ENCODE data around the gene CADM4. TPM values are rescaled to one million over a fixed set of nuclear protein-coding genes. Genes with fewer than 3 reads are reported as not detected.

Gene CADM4
- total and polyA plus RNA-seq, 5 donors from 2014 or later, result 0.30 TPM; not detected in 4

DNA sequence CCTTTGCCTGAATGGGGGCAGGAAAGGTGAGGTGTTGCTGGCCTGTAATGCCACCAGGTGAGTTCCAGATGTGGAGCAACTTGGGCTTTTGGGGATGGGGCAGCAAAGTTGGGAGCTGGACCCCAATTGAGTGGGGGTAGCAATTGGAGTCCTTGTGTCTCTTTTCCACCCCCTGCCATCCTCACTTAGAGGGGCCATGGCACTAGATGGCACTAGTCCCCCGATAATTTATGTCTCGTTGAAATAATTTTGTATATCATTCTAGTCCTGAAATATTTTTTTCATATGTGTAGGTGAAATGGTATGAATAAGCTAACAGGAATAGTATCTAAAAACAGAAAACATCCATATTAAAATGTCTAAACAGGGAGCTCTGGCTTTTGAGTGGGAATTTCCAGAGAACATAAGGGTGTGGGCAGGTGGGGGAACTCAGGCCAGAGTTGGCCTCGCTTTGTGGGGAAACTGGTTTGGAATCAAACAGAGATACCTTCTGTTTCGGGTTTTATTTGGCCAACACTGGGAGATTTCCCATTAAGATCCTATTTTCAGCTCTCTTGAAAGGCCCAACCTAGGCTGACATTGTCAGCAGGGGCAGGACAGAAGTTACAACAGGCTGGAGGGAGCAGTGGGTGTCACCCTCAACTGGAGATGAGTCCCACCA, 39.9 kb downstream of the CADM4 start:
- Histone ChIP-seq H3K36me3 (ENCODE audit: control insufficient read depth, insufficient read depth, low read length) (peaks cover 29% of the 10 kb centered on the region), H3K27me3 (ENCODE audit: control insufficient read depth, insufficient read depth, low read length) (no peaks in the 10 kb centered on the region), H3K4me1 (ENCODE audit: control insufficient read depth, insufficient read depth, low read length, poor library complexity, severe bottlenecking) (peaks cover 30% of the 10 kb centered on the region), H3K4me3 (ENCODE audit: low read depth, low read length) (no peak overlapping the region), H3K27ac (ENCODE audit: insufficient read depth, low read length, poor library complexity, severe bottlenecking) (no peak overlapping the region), H3K9me3 (ENCODE audit: control insufficient read depth in 2 of 2, low read length in 2 of 2) (no peaks in the 10 kb centered on the region)
- Mint-ChIP-seq H3K27me3 (peaks cover 6% of the 10 kb centered on the region), H3K27ac (peak overlapping the region in 2 of 3 donors; percentile 32 to 38), H3K9me3 (no peaks in the 10 kb centered on the region), H3K4me3 (peak overlapping the region in 2 of 4 donors; percentile 32 to 75), H3K4me1 (peaks cover 7 to 49% (median 29%) of the 10 kb centered on the region in 4 donors), H3K36me3 (peaks cover 10% of the 10 kb centered on the region)
- no peak for ATAC-seq (ENCODE audit: low read depth in 2 of 2)
- DNase-seq, result no peak

DNA sequence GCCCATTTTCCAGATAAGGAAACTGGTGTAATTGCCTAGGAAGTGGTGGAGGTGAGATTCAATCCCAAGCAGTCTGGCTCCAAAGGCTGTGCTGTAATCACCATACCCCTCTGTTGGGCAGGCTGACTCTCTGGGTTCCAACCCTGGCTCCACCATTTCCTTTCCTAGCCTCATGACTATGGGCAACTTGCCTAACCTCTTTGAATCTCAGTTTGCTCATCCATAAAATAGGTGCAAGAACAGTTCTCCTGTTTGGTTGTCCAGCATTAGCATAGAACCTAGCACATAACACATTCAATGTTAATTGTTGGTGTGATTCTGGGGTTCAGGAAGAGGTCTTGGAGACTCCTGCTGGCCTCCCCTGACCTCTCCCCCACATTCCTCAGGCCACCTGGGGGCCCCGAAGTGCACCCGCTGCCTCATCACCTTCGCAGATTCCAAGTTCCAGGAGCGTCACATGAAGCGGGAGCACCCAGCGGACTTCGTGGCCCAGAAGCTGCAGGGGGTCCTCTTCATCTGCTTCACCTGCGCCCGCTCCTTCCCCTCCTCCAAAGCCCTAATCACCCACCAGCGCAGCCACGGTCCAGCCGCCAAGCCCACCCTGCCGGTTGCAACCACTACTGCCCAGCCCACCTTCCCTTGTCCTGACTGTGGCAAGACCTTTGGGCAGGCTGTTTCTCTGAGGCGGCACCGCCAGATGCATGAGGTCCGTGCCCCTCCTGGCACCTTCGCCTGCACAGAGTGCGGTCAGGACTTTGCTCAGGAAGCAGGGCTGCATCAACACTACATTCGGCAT, 41.0 kb downstream of the CADM4 start:
- Mint-ChIP-seq H3K4me1 (peaks cover 7 to 56% (median 31%) of the 10 kb centered on the region in 4 donors), H3K27ac (peak overlapping the region in 2 of 3 donors; percentile 99 to 100), H3K27me3 (peaks cover 6% of the 10 kb centered on the region), H3K36me3 (peaks cover 10% of the 10 kb centered on the region), H3K9me3 (no peaks in the 10 kb centered on the region), H3K4me3 (peak overlapping the region; percentile 51 to 97 (median 94))
- DNase-seq (no peak), ATAC-seq (ENCODE audit: low read depth in 2 of 2) (no peak)
- no peak overlapping the region for H3K4me3 ChIP-seq (ENCODE audit: low read depth, low read length)
- H3K36me3 ChIP-seq (ENCODE audit: control insufficient read depth, insufficient read depth, low read length), result peaks cover 29% of the 10 kb centered on the region
- H3K27ac ChIP-seq (ENCODE audit: insufficient read depth, low read length, poor library complexity, severe bottlenecking), result no peak overlapping the region
- no peaks in the 10 kb centered on the region for H3K27me3 ChIP-seq (ENCODE audit: control insufficient read depth, insufficient read depth, low read length)
- peaks cover 41% of the 10 kb centered on the region for H3K4me1 ChIP-seq (ENCODE audit: control insufficient read depth, insufficient read depth, low read length, poor library complexity, severe bottlenecking)
- no peaks in the 10 kb centered on the region for H3K9me3 ChIP-seq (ENCODE audit: control insufficient read depth in 2 of 2, low read length in 2 of 2)

DNA sequence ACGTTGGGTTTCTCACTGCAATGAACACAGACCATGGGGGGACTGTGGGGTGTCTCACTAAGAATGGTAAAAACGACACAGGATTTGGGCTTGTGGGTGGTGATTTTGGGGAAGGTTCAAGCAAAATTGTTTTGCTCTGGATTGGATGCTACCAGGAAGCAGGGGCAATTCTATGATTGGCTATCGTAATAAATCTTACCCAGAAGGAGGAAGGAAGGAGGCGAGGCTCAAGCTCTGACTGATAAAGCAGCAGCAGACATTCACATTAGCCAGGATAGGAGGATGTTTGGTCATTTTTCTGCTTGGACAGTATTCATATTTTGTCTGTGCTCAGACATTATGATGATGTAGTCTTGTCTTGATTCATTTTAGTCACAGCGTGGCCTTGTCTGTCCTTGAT, 41.8 kb downstream of the CADM4 start:
- H3K4me3 Mint-ChIP-seq, result peak overlapping the region; percentile 94 to 97 (median 96)

DNA sequence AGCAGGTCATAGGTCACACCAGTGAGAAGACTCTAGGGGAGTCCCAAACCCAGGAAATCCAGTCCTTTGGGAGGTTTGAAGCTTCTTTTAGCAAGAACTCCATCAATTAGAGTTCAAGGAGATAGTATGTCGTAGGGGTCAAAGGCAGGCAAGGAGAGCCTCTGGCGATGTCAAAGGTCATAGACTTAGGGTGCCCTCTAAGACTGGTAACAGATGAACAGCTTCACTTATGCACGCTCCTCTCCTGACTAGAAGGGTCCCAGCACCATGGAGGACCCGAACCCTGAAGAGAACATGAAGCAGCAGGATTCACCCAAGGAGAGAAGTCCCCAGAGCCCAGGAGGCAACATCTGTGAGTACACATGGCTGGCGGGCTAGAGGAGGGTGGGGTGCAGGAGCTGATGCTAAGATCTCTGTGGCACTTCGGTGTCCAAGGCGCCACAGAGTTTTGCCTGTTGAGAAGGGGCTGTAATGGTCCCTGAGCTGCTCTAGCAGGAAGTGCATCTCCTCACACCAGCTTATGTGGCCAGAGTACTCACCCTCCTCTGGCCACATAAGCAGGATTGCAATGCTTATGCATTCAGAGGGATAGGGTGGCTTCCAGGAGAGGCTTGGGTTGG, 42.7 kb downstream of the CADM4 start:
- Histone ChIP-seq H3K4me1 (ENCODE audit: control insufficient read depth, insufficient read depth, low read length, poor library complexity, severe bottlenecking) (peaks cover 43% of the 10 kb centered on the region), H3K4me3 (ENCODE audit: low read depth, low read length) (peak overlapping the region; percentile 91), H3K36me3 (ENCODE audit: control insufficient read depth, insufficient read depth, low read length) (peaks cover 31% of the 10 kb centered on the region), H3K27me3 (ENCODE audit: control insufficient read depth, insufficient read depth, low read length) (no peaks in the 10 kb centered on the region), H3K27ac (ENCODE audit: insufficient read depth, low read length, poor library complexity, severe bottlenecking) (peak overlapping the region; percentile 98), H3K9me3 (ENCODE audit: control insufficient read depth in 2 of 2, low read length in 2 of 2) (no peaks in the 10 kb centered on the region)
- H3K27ac Mint-ChIP-seq, result peak overlapping the region; percentile 99 to 100 (median 100)
- peaks cover 7 to 63% (median 34%) of the 10 kb centered on the region in 4 donors for H3K4me1 Mint-ChIP-seq
- ATAC-seq (ENCODE audit: low read depth in 2 of 2) (no peak), DNase-seq (no peak)
- peak overlapping the region; percentile 94 to 97 (median 96) for H3K4me3 Mint-ChIP-seq
- peaks cover 14% of the 10 kb centered on the region for H3K36me3 Mint-ChIP-seq
- peaks cover 0 to 1% (median 0%) of the 10 kb centered on the region in 7 donors for H3K9me3 Mint-ChIP-seq
- H3K27me3 Mint-ChIP-seq, result peaks cover 6% of the 10 kb centered on the region

More for the DNA sequence above, 41.8 kb downstream of the CADM4 start:
- peak overlapping the region; percentile 84 to 100 (median 99) for H3K27ac Mint-ChIP-seq
- H3K36me3 Mint-ChIP-seq, result peaks cover 14% of the 10 kb centered on the region
- peak overlapping the region; percentile 98 for H3K27ac ChIP-seq (ENCODE audit: insufficient read depth, low read length, poor library complexity, severe bottlenecking)
- no peaks in the 10 kb centered on the region for H3K27me3 ChIP-seq (ENCODE audit: control insufficient read depth, insufficient read depth, low read length)
- H3K4me3 ChIP-seq (ENCODE audit: low read depth, low read length), result peak overlapping the region; percentile 91
- no peaks in the 10 kb centered on the region for H3K9me3 Mint-ChIP-seq
- ATAC-seq (ENCODE audit: low read depth in 2 of 2) (no peak), DNase-seq (no peak)
- H3K9me3 ChIP-seq (ENCODE audit: control insufficient read depth in 2 of 2, low read length in 2 of 2), result no peaks in the 10 kb centered on the region
- H3K4me1 ChIP-seq (ENCODE audit: control insufficient read depth, insufficient read depth, low read length, poor library complexity, severe bottlenecking), result peaks cover 43% of the 10 kb centered on the region
- H3K4me1 Mint-ChIP-seq, result peaks cover 7 to 60% (median 34%) of the 10 kb centered on the region in 4 donors
- H3K36me3 ChIP-seq (ENCODE audit: control insufficient read depth, insufficient read depth, low read length), result peaks cover 30% of the 10 kb centered on the region
- H3K27me3 Mint-ChIP-seq, result peaks cover 6% of the 10 kb centered on the region

DNA sequence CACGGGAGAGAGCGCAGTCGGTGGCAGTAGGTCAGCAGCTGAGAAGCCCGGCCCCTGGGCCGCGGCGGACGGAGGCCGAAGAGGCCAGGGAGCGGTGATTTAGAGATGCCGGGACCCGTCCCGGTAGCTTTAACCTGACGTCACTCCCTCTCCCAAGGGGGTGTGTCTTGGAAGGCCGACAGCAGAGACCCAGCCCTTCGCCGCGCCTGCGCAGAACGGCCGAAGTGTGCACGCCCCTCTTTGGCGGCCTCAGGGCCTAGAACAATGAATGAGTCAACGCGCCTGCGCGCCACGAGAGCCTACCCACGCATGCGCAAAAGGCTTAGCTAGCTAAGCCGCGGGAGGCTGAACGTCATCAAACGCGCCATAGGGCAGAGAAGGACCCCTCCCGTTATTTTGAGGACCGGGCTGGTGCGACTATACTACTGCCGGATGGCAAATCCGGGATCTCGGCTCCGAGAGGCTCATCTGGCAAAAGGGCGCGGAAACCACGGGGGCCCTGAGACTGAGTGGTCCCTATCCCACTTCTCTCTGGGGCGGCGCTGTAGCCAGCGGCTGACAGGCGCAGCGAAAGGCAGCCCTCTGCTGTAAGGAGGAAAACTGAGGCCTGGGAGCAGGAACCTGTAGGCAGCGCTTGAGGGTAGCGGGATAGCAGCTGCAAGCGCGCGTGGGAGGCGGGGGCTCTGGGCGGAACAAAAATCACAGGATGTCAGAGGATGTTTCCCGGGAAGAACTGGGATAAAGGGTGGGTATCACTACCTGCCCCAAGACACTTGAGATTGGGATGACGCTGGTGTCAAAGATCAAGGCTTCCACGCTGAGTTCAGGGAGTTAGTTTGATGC, 43.4 kb downstream of the CADM4 start, which contains the start of the genes IRGQ and ZNF576:
Gene IRGQ, minus strand, starts transcription at position 136 of the 843 bp plus-strand sequence. CDS start 796 bp downstream, outside the sequence.
Gene ZNF576, plus strand, starts transcription at position 597 of the 843 bp plus-strand sequence. CDS start 514 bp downstream, outside the sequence.
- peak; percentile 99 to 100 (median 99) for DNase-seq
- Histone ChIP-seq H3K4me3 (ENCODE audit: low read depth, low read length) (peak within 1 kb of the TSS; percentile 91), H3K27me3 (ENCODE audit: control insufficient read depth, insufficient read depth, low read length) (no peaks in the 10 kb centered on the region), H3K4me1 (ENCODE audit: control insufficient read depth, insufficient read depth, low read length, poor library complexity, severe bottlenecking) (peaks cover 43% of the 10 kb centered on the region), H3K27ac (ENCODE audit: insufficient read depth, low read length, poor library complexity, severe bottlenecking) (peak within 1 kb of the TSS; percentile 98), H3K36me3 (ENCODE audit: control insufficient read depth, insufficient read depth, low read length) (peaks cover 25% of the 10 kb centered on the region), H3K9me3 (ENCODE audit: control insufficient read depth in 2 of 2, low read length in 2 of 2) (no peaks in the 10 kb centered on the region)
- Mint-ChIP-seq H3K4me3 (peak within 1 kb of the TSS; percentile 94 to 97 (median 96)), H3K27me3 (peaks cover 6% of the 10 kb centered on the region), H3K4me1 (peaks cover 7 to 59% (median 34%) of the 10 kb centered on the region in 4 donors), H3K27ac (peak within 1 kb of the TSS; percentile 99 to 100 (median 100)), H3K36me3 (peaks cover 14% of the 10 kb centered on the region), H3K9me3 (peaks cover 0 to 1% (median 0%) of the 10 kb centered on the region in 7 donors)
- ATAC-seq (ENCODE audit: low read depth in 2 of 2), result peak; percentile 75 to 77

DNA sequence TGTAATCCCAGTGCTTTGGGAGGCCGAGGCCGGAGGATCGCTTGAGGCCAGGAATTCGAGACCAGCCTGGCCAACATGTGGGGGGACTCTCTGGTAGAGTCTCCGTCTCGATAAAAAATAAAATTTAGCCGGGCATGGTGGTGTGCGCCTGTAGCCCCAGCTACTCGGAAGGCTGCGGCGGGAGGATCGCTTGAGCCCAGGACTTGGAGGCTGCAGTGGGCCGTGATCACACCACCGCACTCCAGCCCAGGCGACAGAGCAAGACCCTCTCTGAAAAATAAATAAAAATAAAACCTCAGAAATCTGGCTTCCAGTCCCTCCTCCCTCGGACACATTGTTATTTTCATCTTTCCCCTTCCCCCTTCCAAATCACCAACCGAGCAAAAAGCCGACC, 44.0 kb downstream of the CADM4 start:
- peak; percentile 3 to 7 for ATAC-seq (ENCODE audit: low read depth in 2 of 2)
- H3K36me3 Mint-ChIP-seq, result peaks cover 18% of the 10 kb centered on the region
- peak overlapping the region; percentile 99 to 100 (median 100) for H3K27ac Mint-ChIP-seq
- peaks cover 0 to 1% (median 0%) of the 10 kb centered on the region in 7 donors for H3K9me3 Mint-ChIP-seq
- Histone ChIP-seq H3K27me3 (ENCODE audit: control insufficient read depth, insufficient read depth, low read length) (no peaks in the 10 kb centered on the region), H3K4me1 (ENCODE audit: control insufficient read depth, insufficient read depth, low read length, poor library complexity, severe bottlenecking) (peaks cover 43% of the 10 kb centered on the region), H3K9me3 (ENCODE audit: control insufficient read depth in 2 of 2, low read length in 2 of 2) (no peaks in the 10 kb centered on the region), H3K27ac (ENCODE audit: insufficient read depth, low read length, poor library complexity, severe bottlenecking) (peak overlapping the region; percentile 98), H3K4me3 (ENCODE audit: low read depth, low read length) (peak overlapping the region; percentile 83), H3K36me3 (ENCODE audit: control insufficient read depth, insufficient read depth, low read length) (peaks cover 19% of the 10 kb centered on the region)
- DNase-seq, result no peak
- H3K4me3 Mint-ChIP-seq, result peak overlapping the region; percentile 94 to 97 (median 96)
- H3K4me1 Mint-ChIP-seq, result peaks cover 7 to 62% (median 35%) of the 10 kb centered on the region in 4 donors
- H3K27me3 Mint-ChIP-seq, result peaks cover 6% of the 10 kb centered on the region
